GM12878 (cell line): ENCODE data around the gene PHF23. TPM values are rescaled to one million over a fixed set of nuclear protein-coding genes. Genes with fewer than 3 reads are reported as not detected.

Experiments used
- ATAC-seq: fragments of 200-7000 bp; cut with Tn5 transposase; 3 replicates; pipeline ENCODE4 v1.9.1; 2020; ENCODE audit warnings: mild to moderate bottlenecking, moderate library complexity
- BruUV-seq: library from RNA; stranded (reverse); fragments of 400-500 nt; replicated peaks from 2 replicates; lab custom pipeline; 2021; lab: Mats Ljungman, UMichigan
- CTCF ChIA-PET: fragments of 300-600 bp; sonication (Branson Sonifier 250); formaldehyde crosslinking; extraction: SDS; loops from one replicate; lab custom pipeline; 2021; ENCODE audit warnings: inconsistent platforms; lab: Yijun Ruan, JAX
- POLR2A ChIA-PET: fragments of 350-600 bp; formaldehyde crosslinking; extraction: SDS; loops from one replicate; lab custom pipeline; 2021; ENCODE audit warnings: inconsistent platforms; lab: Charles Lee
- RAD21 ChIA-PET: fragments of 300-600 bp; sonication (Branson Sonifier 250); formaldehyde crosslinking; loops from one replicate; lab custom pipeline; 2023; ENCODE audit warnings: antibody characterized with exemption; ENCODE audit not compliant: unreplicated experiment; lab: Charles Lee
- SMC1A ChIA-PET: fragments of 300-600 bp; sonication (Branson Sonifier 250); formaldehyde crosslinking; loops from one replicate; lab custom pipeline; 2023; ENCODE audit not compliant: unreplicated experiment, uncharacterized antibody; lab: Charles Lee
- DNase-seq: peaks from one replicate; pipeline ENCODE4 v3.0.0-alpha.2; 2011; ENCODE audit warnings: low read depth, low spot score
- FAIRE-seq: peaks from 3 replicates; lab custom pipeline; 2011; peaks lifted over from hg19 to GRCh38; lab: Jason Lieb, UNC
- H2AFZ ChIP-seq: 2 replicates; pipeline ENCODE4 v1.6.0; 2011; ENCODE audit warnings: low read depth, low read length, control low read depth; ENCODE audit not compliant: control insufficient read depth
- H3K27ac ChIP-seq: 2 replicates; pipeline ENCODE4 v1.5.1; 2011; ENCODE audit warnings: control low read depth; ENCODE audit not compliant: control insufficient read depth, insufficient read depth
- H3K27me3 ChIP-seq, 2 experiments: replicated peaks in 1 of 2; 2 replicates each; pipeline versions ENCODE4 v1.6.0 to v1.6.1; 2011; ENCODE audit warnings: low read length in 1 of 2; ENCODE audit not compliant: control insufficient read depth in 2 of 2, insufficient read depth in 2 of 2
- H3K36me3 ChIP-seq, 2 experiments: 2 replicates each; pipeline ENCODE4 v1.5.1; 2011; ENCODE audit warnings: low read length in 1 of 2; ENCODE audit not compliant: control insufficient read depth in 2 of 2, insufficient read depth in 2 of 2
- H3K4me1 ChIP-seq: 2 replicates; pipeline ENCODE4 v1.6.1; 2011; ENCODE audit warnings: mild to moderate bottlenecking, low read length, moderate library complexity, mixed read lengths; ENCODE audit not compliant: control insufficient read depth, insufficient read depth
- H3K4me2 ChIP-seq: 2 replicates; pipeline ENCODE4 v1.6.0; 2011; ENCODE audit warnings: control low read depth; ENCODE audit not compliant: control insufficient read depth, insufficient read depth
- H3K4me3 ChIP-seq: fragments of 200-600 bp; sonication (generic); 2 replicates; pipeline ENCODE4 v1.5.1; 2016
- H3K79me2 ChIP-seq: 2 replicates; pipeline ENCODE4 v1.6.0; 2011; ENCODE audit warnings: low read length; ENCODE audit not compliant: control insufficient read depth, insufficient read depth
- H3K9ac ChIP-seq: 2 replicates; pipeline ENCODE4 v1.8.0; 2011; ENCODE audit warnings: low read length, control low read depth, mixed read lengths; ENCODE audit not compliant: control insufficient read depth, insufficient read depth
- H3K9me3 ChIP-seq: replicated peaks from 3 replicates; pipeline ENCODE4 v1.5.1; 2011; ENCODE audit warnings: mild to moderate bottlenecking, low read length; ENCODE audit not compliant: control insufficient read depth, insufficient read depth
- H4K20me1 ChIP-seq: 2 replicates; pipeline ENCODE4 v1.6.0; 2011; ENCODE audit not compliant: control insufficient read depth, insufficient read depth
- BCL11A ChIP-seq: IDR thresholded peaks from 2 replicates; pipeline ENCODE4 v1.6.1; 2011; ENCODE audit warnings: low read depth, low read length
- BCL3 ChIP-seq: IDR thresholded peaks from 2 replicates; pipeline ENCODE4 v1.6.1; 2011; ENCODE audit warnings: borderline replicate concordance, low read depth, mild to moderate bottlenecking, moderate library complexity, low read length; ENCODE audit not compliant: insufficient read depth, poor library complexity, severe bottlenecking
- NR2C1 ChIP-seq: fragments of 450-650 bp; IDR thresholded peaks from 2 replicates; pipeline ENCODE4 v1.6.1; 2017; ENCODE audit warnings: antibody characterized with exemption, mild to moderate bottlenecking, moderate library complexity
- TCF3 ChIP-seq: IDR thresholded peaks from 2 replicates; pipeline ENCODE4 v1.6.1; 2012; ENCODE audit warnings: low read depth, mild to moderate bottlenecking, low read length, borderline replicate concordance; ENCODE audit not compliant: insufficient read depth
- YY1 ChIP-seq: IDR thresholded peaks from 2 replicates; pipeline ENCODE4 v1.6.1; 2011; ENCODE audit warnings: low read depth, mild to moderate bottlenecking, low read length
- ZNF207 ChIP-seq: fragments of 450-650 bp; IDR thresholded peaks from 2 replicates; pipeline ENCODE4 v1.6.1; 2014; ENCODE audit warnings: antibody characterized with exemption, mild to moderate bottlenecking, borderline replicate concordance
- ZNF622 ChIP-seq: fragments of 450-650 bp; IDR thresholded peaks from 2 replicates; pipeline ENCODE4 v1.6.1; 2017; ENCODE audit warnings: mild to moderate bottlenecking, inconsistent platforms
- WGBS: methylation state at CpG from one replicate; pipeline ENCODE4 v1.1.6; 2016; ENCODE audit warnings: low lambda C conversion rate; ENCODE audit not compliant: insufficient replicate concordance, insufficient coverage; ENCODE audit errors: missing lambda C conversion rate; 5-methylcytosine and 5-hydroxymethylcytosine counted together
- in situ Hi-C: fragments of 300-500 bp; cut with MboI; formaldehyde crosslinking; loops from 9 replicates; pipeline ENCODE4 v1.14.3; 2018; ENCODE audit warnings: mixed read lengths
- intact Hi-C: fragments of 100-400 bp; cut with micrococcal nuclease; formaldehyde crosslinking; loops from one replicate; pipeline ENCODE4 v1.14.2; 2022; ENCODE audit not compliant: unreplicated experiment
- polyA plus RNA-seq, 11 experiments: library from polyadenylated mRNA; depleted of rRNA in 4 of 11; unstranded in 6 of 11; stranded (reverse) in 5 of 11; fragments of >200 nt; fragmentation: Nextera tagmentation in 4 of 11; fragmentation: Illumina TruSeq in 1 of 11; extraction: Ambion mirVana in 4 of 11; extraction: Trizol in 1 of 11; gene quantifications; 1 replicate in 1 of 11; 2 replicates in 10 of 11; pipeline versions ENCODE4 v1.2.1 to v1.2.3, GENCODE V29; 2011 to 2016; ENCODE audit warnings: inconsistent platforms in 2 of 11, missing spikeins in 2 of 11, low read depth in 1 of 11
- total RNA-seq, 4 experiments: library from RNA; depleted of rRNA in 3 of 4; stranded (reverse); fragments of >200 nt in 3 of 4; fragmentation: Illumina TruSeq in 1 of 4; extraction: Trizol in 1 of 4; gene quantifications; 2 replicates each; pipeline versions ENCODE4 v1.2.1 to v1.2.3, GENCODE V29; 2013 to 2021
- TF ChIP-seq, protein P1 (sequence below): IDR thresholded peaks from 2 replicates; pipeline ENCODE4 v1.6.1; 2012; ENCODE audit warnings: low read depth, low read length, improper control_type of control experiment
- TF ChIP-seq, protein P2 (sequence below): fragments of 450-650 bp; IDR thresholded peaks from 2 replicates; pipeline ENCODE4 v1.6.1; 2016; ENCODE audit warnings: mild to moderate bottlenecking
- TF ChIP-seq, protein P3 (sequence below): fragments of 450-650 bp; formaldehyde crosslinking; IDR thresholded peaks from 2 replicates; pipeline ENCODE4 v1.4.0; 2020; ENCODE audit warnings: mild to moderate bottlenecking, moderate library complexity
- TF ChIP-seq, protein P4 (sequence below): IDR thresholded peaks from 2 replicates; pipeline ENCODE4 v1.6.1; 2011; ENCODE audit warnings: low read depth, mild to moderate bottlenecking, low read length, moderate library complexity, borderline replicate concordance; ENCODE audit errors: extremely low read depth

PHF23 gene
- total and polyA plus RNA-seq, 10 of the 15 experiments (the other 5 are each of a cell fraction or from before 2014, with no cell fraction given) = 8.2 to 84.8 (median 32.6) TPM

DNA sequence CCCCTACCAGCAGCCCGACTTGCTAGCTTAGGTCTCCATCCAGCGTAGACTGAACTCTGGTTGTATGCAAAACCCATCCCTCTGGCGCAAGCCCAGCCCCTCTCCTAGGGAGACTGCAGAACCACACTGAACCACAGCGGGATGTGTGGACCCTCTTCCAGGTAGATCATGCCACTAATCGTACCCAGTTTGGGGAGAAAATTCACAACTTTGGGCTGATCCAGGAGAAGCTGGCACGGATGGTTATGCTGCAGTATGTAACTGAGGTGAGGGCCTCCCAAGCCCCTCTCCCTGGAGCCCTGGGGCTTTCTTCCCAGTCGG lies 16.3 kb downstream of the PHF23 start:
- CTCF ChIA-PET = no interaction called here
- FAIRE-seq (no peak), ATAC-seq (no peak), DNase-seq (no peak)
- SMC1A ChIA-PET = no interaction called here
- Histone ChIP-seq H3K4me1 (peaks cover 7% of the 10 kb centered on the region), H3K4me2 (no peak overlapping the region), H3K27ac (no peak overlapping the region), H2AFZ (no peak overlapping the region), H3K79me2 (peaks cover 14% of the 10 kb centered on the region), H3K9ac (no peak overlapping the region), H4K20me1 (no peaks in the 10 kb centered on the region), H3K4me3 (no peak overlapping the region), H3K9me3 (no peaks in the 10 kb centered on the region), H3K27me3 (no peaks in the 10 kb centered on the region), H3K36me3 (peaks cover 16 to 25% of the 10 kb centered on the region in 2 experiments)
- TF ChIP-seq TCF3 (no peak), BCL3 (no peak), BCL11A (no peak), NR2C1 (no peak), ZNF622 (no peak), YY1 (no peak), ZNF207 (no peak)
- TF ChIP-seq, protein P1, sequence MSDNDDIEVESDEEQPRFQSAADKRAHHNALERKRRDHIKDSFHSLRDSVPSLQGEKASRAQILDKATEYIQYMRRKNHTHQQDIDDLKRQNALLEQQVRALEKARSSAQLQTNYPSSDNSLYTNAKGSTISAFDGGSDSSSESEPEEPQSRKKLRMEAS = no peak
- TF ChIP-seq, protein P2, sequence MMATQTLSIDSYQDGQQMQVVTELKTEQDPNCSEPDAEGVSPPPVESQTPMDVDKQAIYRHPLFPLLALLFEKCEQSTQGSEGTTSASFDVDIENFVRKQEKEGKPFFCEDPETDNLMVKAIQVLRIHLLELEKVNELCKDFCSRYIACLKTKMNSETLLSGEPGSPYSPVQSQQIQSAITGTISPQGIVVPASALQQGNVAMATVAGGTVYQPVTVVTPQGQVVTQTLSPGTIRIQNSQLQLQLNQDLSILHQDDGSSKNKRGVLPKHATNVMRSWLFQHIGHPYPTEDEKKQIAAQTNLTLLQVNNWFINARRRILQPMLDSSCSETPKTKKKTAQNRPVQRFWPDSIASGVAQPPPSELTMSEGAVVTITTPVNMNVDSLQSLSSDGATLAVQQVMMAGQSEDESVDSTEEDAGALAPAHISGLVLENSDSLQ = no peak
- TF ChIP-seq, protein P3, sequence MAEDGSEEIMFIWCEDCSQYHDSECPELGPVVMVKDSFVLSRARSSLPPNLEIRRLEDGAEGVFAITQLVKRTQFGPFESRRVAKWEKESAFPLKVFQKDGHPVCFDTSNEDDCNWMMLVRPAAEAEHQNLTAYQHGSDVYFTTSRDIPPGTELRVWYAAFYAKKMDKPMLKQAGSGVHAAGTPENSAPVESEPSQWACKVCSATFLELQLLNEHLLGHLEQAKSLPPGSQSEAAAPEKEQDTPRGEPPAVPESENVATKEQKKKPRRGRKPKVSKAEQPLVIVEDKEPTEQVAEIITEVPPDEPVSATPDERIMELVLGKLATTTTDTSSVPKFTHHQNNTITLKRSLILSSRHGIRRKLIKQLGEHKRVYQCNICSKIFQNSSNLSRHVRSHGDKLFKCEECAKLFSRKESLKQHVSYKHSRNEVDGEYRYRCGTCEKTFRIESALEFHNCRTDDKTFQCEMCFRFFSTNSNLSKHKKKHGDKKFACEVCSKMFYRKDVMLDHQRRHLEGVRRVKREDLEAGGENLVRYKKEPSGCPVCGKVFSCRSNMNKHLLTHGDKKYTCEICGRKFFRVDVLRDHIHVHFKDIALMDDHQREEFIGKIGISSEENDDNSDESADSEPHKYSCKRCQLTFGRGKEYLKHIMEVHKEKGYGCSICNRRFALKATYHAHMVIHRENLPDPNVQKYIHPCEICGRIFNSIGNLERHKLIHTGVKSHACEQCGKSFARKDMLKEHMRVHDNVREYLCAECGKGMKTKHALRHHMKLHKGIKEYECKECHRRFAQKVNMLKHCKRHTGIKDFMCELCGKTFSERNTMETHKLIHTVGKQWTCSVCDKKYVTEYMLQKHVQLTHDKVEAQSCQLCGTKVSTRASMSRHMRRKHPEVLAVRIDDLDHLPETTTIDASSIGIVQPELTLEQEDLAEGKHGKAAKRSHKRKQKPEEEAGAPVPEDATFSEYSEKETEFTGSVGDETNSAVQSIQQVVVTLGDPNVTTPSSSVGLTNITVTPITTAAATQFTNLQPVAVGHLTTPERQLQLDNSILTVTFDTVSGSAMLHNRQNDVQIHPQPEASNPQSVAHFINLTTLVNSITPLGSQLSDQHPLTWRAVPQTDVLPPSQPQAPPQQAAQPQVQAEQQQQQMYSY (CRISPR knock-in tag) = no peak
- TF ChIP-seq, protein P4, sequence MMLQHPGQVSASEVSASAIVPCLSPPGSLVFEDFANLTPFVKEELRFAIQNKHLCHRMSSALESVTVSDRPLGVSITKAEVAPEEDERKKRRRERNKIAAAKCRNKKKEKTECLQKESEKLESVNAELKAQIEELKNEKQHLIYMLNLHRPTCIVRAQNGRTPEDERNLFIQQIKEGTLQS = no peak
- RAD21 ChIA-PET = no interaction called here
- intact Hi-C loops = no loop called here
- POLR2A ChIA-PET = interaction anchor here (1.2 to 5.9 kb wide), 2 partner anchors 11 to 18 kb away, joined by 3 to 60 read pairs; partner anchors contain the start of gene DVL2
- no TSS peak for BruUV-seq
- in situ Hi-C loops = no loop called here
- 84% methylated on average over 7 of the region's 7 CpGs for WGBS
